ENCODE data around the gene TENM4. TPM values are rescaled to one million over a fixed set of nuclear protein-coding genes. Genes with fewer than 3 reads are reported as not detected.

The TENM4 gene
- polyA plus RNA-seq, 1 donor from 2014 or later, result 16.8 TPM

- Histone ChIP-seq H3K27ac (ENCODE audit: low read length) (no peak overlapping the region), H3K36me3 (ENCODE audit: insufficient read depth, low read length) (no peaks in the 10 kb centered on the region), H3K79me2 (replicated peaks; ENCODE audit: insufficient read depth, low read length) (no peaks in the 10 kb centered on the region), H3F3A (ENCODE audit: insufficient read depth, low read length, poor library complexity, severe bottlenecking) (no peaks in the 10 kb centered on the region), H3K9ac (ENCODE audit: low read length) (no peak overlapping the region), H3K27me3 (ENCODE audit: insufficient read depth, low read depth, low read length) (no peaks in the 10 kb centered on the region), H3K9me3 (ENCODE audit: low read length) (no peaks in the 10 kb centered on the region), H4K20me1 (ENCODE audit: insufficient read depth) (no peaks in the 10 kb centered on the region), H3K4me2 (ENCODE audit: low read length) (no peak overlapping the region), H3K4me3 (ENCODE audit: low read length) (no peak overlapping the region), H2AFZ (ENCODE audit: low read depth, low read length) (no peak overlapping the region), H3K9me2 (ENCODE audit: insufficient read depth, low read length) (no peaks in the 10 kb centered on the region)
- TF ChIP-seq, protein P1, sequence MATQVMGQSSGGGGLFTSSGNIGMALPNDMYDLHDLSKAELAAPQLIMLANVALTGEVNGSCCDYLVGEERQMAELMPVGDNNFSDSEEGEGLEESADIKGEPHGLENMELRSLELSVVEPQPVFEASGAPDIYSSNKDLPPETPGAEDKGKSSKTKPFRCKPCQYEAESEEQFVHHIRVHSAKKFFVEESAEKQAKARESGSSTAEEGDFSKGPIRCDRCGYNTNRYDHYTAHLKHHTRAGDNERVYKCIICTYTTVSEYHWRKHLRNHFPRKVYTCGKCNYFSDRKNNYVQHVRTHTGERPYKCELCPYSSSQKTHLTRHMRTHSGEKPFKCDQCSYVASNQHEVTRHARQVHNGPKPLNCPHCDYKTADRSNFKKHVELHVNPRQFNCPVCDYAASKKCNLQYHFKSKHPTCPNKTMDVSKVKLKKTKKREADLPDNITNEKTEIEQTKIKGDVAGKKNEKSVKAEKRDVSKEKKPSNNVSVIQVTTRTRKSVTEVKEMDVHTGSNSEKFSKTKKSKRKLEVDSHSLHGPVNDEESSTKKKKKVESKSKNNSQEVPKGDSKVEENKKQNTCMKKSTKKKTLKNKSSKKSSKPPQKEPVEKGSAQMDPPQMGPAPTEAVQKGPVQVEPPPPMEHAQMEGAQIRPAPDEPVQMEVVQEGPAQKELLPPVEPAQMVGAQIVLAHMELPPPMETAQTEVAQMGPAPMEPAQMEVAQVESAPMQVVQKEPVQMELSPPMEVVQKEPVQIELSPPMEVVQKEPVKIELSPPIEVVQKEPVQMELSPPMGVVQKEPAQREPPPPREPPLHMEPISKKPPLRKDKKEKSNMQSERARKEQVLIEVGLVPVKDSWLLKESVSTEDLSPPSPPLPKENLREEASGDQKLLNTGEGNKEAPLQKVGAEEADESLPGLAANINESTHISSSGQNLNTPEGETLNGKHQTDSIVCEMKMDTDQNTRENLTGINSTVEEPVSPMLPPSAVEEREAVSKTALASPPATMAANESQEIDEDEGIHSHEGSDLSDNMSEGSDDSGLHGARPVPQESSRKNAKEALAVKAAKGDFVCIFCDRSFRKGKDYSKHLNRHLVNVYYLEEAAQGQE (IDR thresholded peaks at IDR 0.05; ENCODE audit: borderline replicate concordance), result no peak
- TF ChIP-seq POLR2AphosphoS5 (IDR thresholded peaks at IDR 0.05) (no peak), TAF1 (IDR thresholded peaks at IDR 0.05; ENCODE audit: low read depth) (no peak), MXI1 (conservative IDR thresholded peaks at IDR 0.05; ENCODE audit: poor library complexity, severe bottlenecking) (no peak), SMC3 (conservative IDR thresholded peaks at IDR 0.05; ENCODE audit: poor library complexity) (no peak), EZH2 (IDR thresholded peaks at IDR 0.05; ENCODE audit: borderline replicate concordance, insufficient read depth, low read length, poor library complexity, severe bottlenecking) (no peak), RAD21 (conservative IDR thresholded peaks at IDR 0.05) (no peak), EP300 (conservative IDR thresholded peaks at IDR 0.05; ENCODE audit: poor library complexity, severe bottlenecking) (no peak)
- TF ChIP-seq, protein P2, sequence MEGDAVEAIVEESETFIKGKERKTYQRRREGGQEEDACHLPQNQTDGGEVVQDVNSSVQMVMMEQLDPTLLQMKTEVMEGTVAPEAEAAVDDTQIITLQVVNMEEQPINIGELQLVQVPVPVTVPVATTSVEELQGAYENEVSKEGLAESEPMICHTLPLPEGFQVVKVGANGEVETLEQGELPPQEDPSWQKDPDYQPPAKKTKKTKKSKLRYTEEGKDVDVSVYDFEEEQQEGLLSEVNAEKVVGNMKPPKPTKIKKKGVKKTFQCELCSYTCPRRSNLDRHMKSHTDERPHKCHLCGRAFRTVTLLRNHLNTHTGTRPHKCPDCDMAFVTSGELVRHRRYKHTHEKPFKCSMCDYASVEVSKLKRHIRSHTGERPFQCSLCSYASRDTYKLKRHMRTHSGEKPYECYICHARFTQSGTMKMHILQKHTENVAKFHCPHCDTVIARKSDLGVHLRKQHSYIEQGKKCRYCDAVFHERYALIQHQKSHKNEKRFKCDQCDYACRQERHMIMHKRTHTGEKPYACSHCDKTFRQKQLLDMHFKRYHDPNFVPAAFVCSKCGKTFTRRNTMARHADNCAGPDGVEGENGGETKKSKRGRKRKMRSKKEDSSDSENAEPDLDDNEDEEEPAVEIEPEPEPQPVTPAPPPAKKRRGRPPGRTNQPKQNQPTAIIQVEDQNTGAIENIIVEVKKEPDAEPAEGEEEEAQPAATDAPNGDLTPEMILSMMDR (IDR thresholded peaks at IDR 0.05; ENCODE audit: poor library complexity, severe bottlenecking), result no peak
Observed at GRCh38 chr11:79480864-79481263, 40.0 kb upstream of the TENM4 start.

GRCh38 chr11:79472819-79473529 is 32.1 kb upstream of the TENM4 start:
- no peak overlapping the region for H3K4me2 ChIP-seq (ENCODE audit: low read length)
- H3K4me3 ChIP-seq (ENCODE audit: low read length), result no peak overlapping the region
- H4K20me1 ChIP-seq (ENCODE audit: insufficient read depth), result no peaks in the 10 kb centered on the region
- H3K36me3 ChIP-seq (ENCODE audit: insufficient read depth, low read length), result no peaks in the 10 kb centered on the region
- H3F3A ChIP-seq (ENCODE audit: insufficient read depth, low read length, poor library complexity, severe bottlenecking), result no peaks in the 10 kb centered on the region
- no peak overlapping the region for H2AFZ ChIP-seq (ENCODE audit: low read depth, low read length)
- no peak overlapping the region for H3K9ac ChIP-seq (ENCODE audit: low read length)
- no peak overlapping the region for H3K27ac ChIP-seq (ENCODE audit: low read length)
- H3K27me3 ChIP-seq (ENCODE audit: insufficient read depth, low read depth, low read length), result no peaks in the 10 kb centered on the region
- H3K9me2 ChIP-seq (ENCODE audit: insufficient read depth, low read length), result no peaks in the 10 kb centered on the region
- no peaks in the 10 kb centered on the region for H3K9me3 ChIP-seq (ENCODE audit: low read length)
- TF ChIP-seq TAF1 (IDR thresholded peaks at IDR 0.05; ENCODE audit: low read depth) (no peak), MXI1 (conservative IDR thresholded peaks at IDR 0.05; ENCODE audit: poor library complexity, severe bottlenecking) (no peak), RAD21 (conservative IDR thresholded peaks at IDR 0.05) (no peak), EZH2 (IDR thresholded peaks at IDR 0.05; ENCODE audit: borderline replicate concordance, insufficient read depth, low read length, poor library complexity, severe bottlenecking) (no peak), POLR2AphosphoS5 (IDR thresholded peaks at IDR 0.05) (no peak), EP300 (conservative IDR thresholded peaks at IDR 0.05; ENCODE audit: poor library complexity, severe bottlenecking) (no peak)
- TF ChIP-seq, protein P1 (IDR thresholded peaks at IDR 0.05; ENCODE audit: borderline replicate concordance), result no peak
- TF ChIP-seq, protein P2 (IDR thresholded peaks at IDR 0.05; ENCODE audit: poor library complexity, severe bottlenecking), result no peak
- no peaks in the 10 kb centered on the region for H3K79me2 ChIP-seq (replicated peaks; ENCODE audit: insufficient read depth, low read length)
